H9 (cell line): Measurements from ENCODE around the gene CDH13. TPM values are rescaled to one million over a fixed set of nuclear protein-coding genes. Genes with fewer than 3 reads are reported as not detected.

Experiments
- DNase-seq: peaks from one replicate; pipeline ENCODE4 v3.0.0-alpha.2; 2017
- H2AFZ ChIP-seq: one replicate; pipeline ENCODE4 v1.6.1; 2013; ENCODE audit warnings: mild to moderate bottlenecking, low read length, control low read depth, moderate library complexity
- H2AK5ac ChIP-seq: 2 replicates; pipeline ENCODE4 v1.6.1; 2013; ENCODE audit warnings: low read length, control low read depth, mixed read lengths; ENCODE audit not compliant: insufficient read length
- H2BK120ac ChIP-seq: one replicate; pipeline ENCODE4 v1.6.1; 2013; ENCODE audit warnings: low read depth, mild to moderate bottlenecking, low read length, control low read depth, inconsistent platforms; ENCODE audit not compliant: poor library complexity, severe bottlenecking
- H2BK12ac ChIP-seq: 2 replicates; pipeline ENCODE4 v1.6.1; 2013; ENCODE audit warnings: low read length, control low read depth, mixed read lengths, low read depth; ENCODE audit not compliant: insufficient read length
- H2BK15ac ChIP-seq: 2 replicates; pipeline ENCODE4 v1.6.1; 2013; ENCODE audit warnings: low read depth, low read length, control low read depth
- H2BK20ac ChIP-seq: one replicate; pipeline ENCODE4 v1.6.1; 2013; ENCODE audit warnings: low read depth, mild to moderate bottlenecking, low read length, control low read depth, inconsistent platforms; ENCODE audit not compliant: poor library complexity, severe bottlenecking
- H2BK5ac ChIP-seq: 2 replicates; pipeline ENCODE4 v1.6.1; 2013; ENCODE audit warnings: low read length, control low read depth, mixed read lengths; ENCODE audit not compliant: insufficient read length
- H3K14ac ChIP-seq: 2 replicates; pipeline ENCODE4 v1.6.1; 2013; ENCODE audit warnings: low read length, control low read depth; ENCODE audit not compliant: insufficient read depth
- H3K18ac ChIP-seq: 2 replicates; pipeline ENCODE4 v1.6.1; 2013; ENCODE audit warnings: low read depth, mild to moderate bottlenecking, mixed read lengths, low read length, control low read depth; ENCODE audit not compliant: insufficient read length
- H3K23ac ChIP-seq: 2 replicates; pipeline ENCODE4 v1.6.1; 2013; ENCODE audit warnings: low read length, control low read depth, mixed read lengths, low read depth; ENCODE audit not compliant: insufficient read length
- H3K23me2 ChIP-seq: 2 replicates; pipeline ENCODE4 v1.6.1; 2013; ENCODE audit warnings: low read depth, mild to moderate bottlenecking, mixed read lengths, low read length, control low read depth; ENCODE audit not compliant: insufficient read length, poor library complexity, severe bottlenecking
- H3K27ac ChIP-seq: 2 replicates; pipeline ENCODE4 v1.5.1; 2013; ENCODE audit warnings: low read length, control low read depth, mixed read lengths, low read depth; ENCODE audit not compliant: insufficient read length
- H3K27me3 ChIP-seq: 2 replicates; pipeline ENCODE4 v1.6.1; 2013; ENCODE audit warnings: low read length, control low read depth, inconsistent platforms; ENCODE audit not compliant: insufficient read depth
- H3K4ac ChIP-seq: 2 replicates; pipeline ENCODE4 v1.6.1; 2013; ENCODE audit warnings: low read depth, mild to moderate bottlenecking, control low read depth, inconsistent platforms, low read length, moderate library complexity
- H3K4me1 ChIP-seq: 2 replicates; pipeline ENCODE4 v1.6.1; 2013; ENCODE audit warnings: low read length, control low read depth, inconsistent platforms; ENCODE audit not compliant: insufficient read depth
- H3K4me2 ChIP-seq: 2 replicates; pipeline ENCODE4 v1.6.1; 2013; ENCODE audit warnings: low read length, control low read depth, mixed read lengths; ENCODE audit not compliant: insufficient read length, insufficient read depth
- H3K56ac ChIP-seq: 2 replicates; pipeline ENCODE4 v1.6.1; 2013; ENCODE audit warnings: low read depth, mild to moderate bottlenecking, mixed read lengths, low read length, control low read depth; ENCODE audit not compliant: insufficient read length
- H3K79me1 ChIP-seq: 2 replicates; pipeline ENCODE4 v1.6.1; 2013; ENCODE audit warnings: low read depth, mild to moderate bottlenecking, moderate library complexity, low read length, control low read depth, inconsistent platforms; ENCODE audit not compliant: insufficient read depth, poor library complexity, severe bottlenecking
- H3K79me2 ChIP-seq: 2 replicates; pipeline ENCODE4 v1.6.1; 2013; ENCODE audit warnings: low read length, control low read depth, inconsistent platforms; ENCODE audit not compliant: insufficient read depth
- H3K9ac ChIP-seq: 2 replicates; pipeline ENCODE4 v1.6.1; 2013; ENCODE audit warnings: low read length, control low read depth, mixed read lengths; ENCODE audit not compliant: insufficient read length; ENCODE audit errors: extremely low read depth
- H3K9me3 ChIP-seq: one replicate; pipeline ENCODE4 v1.6.1; 2013; ENCODE audit warnings: low read depth, low read length, inconsistent platforms; ENCODE audit not compliant: control insufficient read depth
- H3T11ph ChIP-seq: one replicate; pipeline ENCODE4 v1.6.1; 2013; ENCODE audit warnings: mild to moderate bottlenecking, low read length, control low read depth, inconsistent platforms
- H4K20me1 ChIP-seq: one replicate; pipeline ENCODE4 v1.6.1; 2013; ENCODE audit not compliant: control insufficient read depth, insufficient read length, insufficient read depth
- H4K5ac ChIP-seq: 2 replicates; pipeline ENCODE4 v1.6.1; 2013; ENCODE audit warnings: low read depth, mild to moderate bottlenecking, mixed read lengths, low read length, control low read depth; ENCODE audit not compliant: insufficient read length
- H4K8ac ChIP-seq: replicated peaks from 2 replicates; pipeline ENCODE4 v1.6.1; 2013; ENCODE audit warnings: low read length, control low read depth, mixed read lengths, low read depth; ENCODE audit not compliant: insufficient read length
- H4K91ac ChIP-seq: 2 replicates; pipeline ENCODE4 v1.6.1; 2013; ENCODE audit warnings: low read depth, mild to moderate bottlenecking, moderate library complexity, mixed read lengths, low read length, control low read depth; ENCODE audit not compliant: insufficient read length
- H3K27ac Mint-ChIP-seq, 3 experiments: 2 replicates in 2 of 3; 3 replicates in 1 of 3; pipeline ENCODE4 v1.8.0; 2020 to 2021; ENCODE audit warnings: mixed read lengths in 3 of 3, mild to moderate bottlenecking in 1 of 3, moderate library complexity in 1 of 3
- H3K27me3 Mint-ChIP-seq: 2 replicates; pipeline ENCODE4 v1.8.0; 2021; ENCODE audit warnings: low read depth, mild to moderate bottlenecking, moderate library complexity, mixed read lengths
- H3K36me3 Mint-ChIP-seq, 3 experiments: 2 replicates in 2 of 3; 3 replicates in 1 of 3; pipeline ENCODE4 v1.8.0; 2020 to 2021; ENCODE audit warnings: low read depth in 3 of 3, mixed read lengths in 3 of 3; ENCODE audit not compliant: insufficient read depth in 1 of 3
- H3K4me1 Mint-ChIP-seq, 2 experiments: 2 replicates each; pipeline ENCODE4 v1.8.0; 2020; ENCODE audit warnings: mixed read lengths in 2 of 2
- H3K4me3 Mint-ChIP-seq, 2 experiments: 2 replicates in 1 of 2; 3 replicates in 1 of 2; pipeline ENCODE4 v1.8.0; 2020 to 2021; ENCODE audit warnings: mild to moderate bottlenecking in 2 of 2, mixed read lengths in 2 of 2, moderate library complexity in 1 of 2
- H3K9me3 Mint-ChIP-seq, 2 experiments: 2 replicates in 1 of 2; 3 replicates in 1 of 2; pipeline ENCODE4 v1.8.0; 2020; ENCODE audit warnings: mild to moderate bottlenecking in 2 of 2, mixed read lengths in 2 of 2, moderate library complexity in 1 of 2
- CTCF ChIP-seq: fragments of 200-600 bp; sonication (generic); conservative IDR thresholded peaks from 3 replicates; pipeline ENCODE4 v1.8.0; 2021; ENCODE audit warnings: antibody characterized with exemption, mild to moderate bottlenecking
- total RNA-seq: library from RNA; stranded (reverse); gene quantifications from 2 replicates; pipeline ENCODE4 v1.2.1, GENCODE V29; 2021

CDH13 gene
- total RNA-seq, 1 experiment from 2014 or later: 1.5 TPM

- Histone ChIP-seq H2BK15ac (no peak overlapping the region), H3K14ac (no peak overlapping the region), H3K9me3 (no peaks in the 10 kb centered on the region), H3K18ac (no peak overlapping the region), H3K4me2 (no peak overlapping the region), H4K8ac (no peak overlapping the region), H3K27me3 (no peaks in the 10 kb centered on the region), H3K9ac (no peak overlapping the region), H2AK5ac (no peak overlapping the region), H4K5ac (no peak overlapping the region), H2BK12ac (no peak overlapping the region), H3K23me2 (no peaks in the 10 kb centered on the region), H3K27ac (no peak overlapping the region), H4K20me1 (no peaks in the 10 kb centered on the region), H2BK20ac (no peak overlapping the region), H3K4me1 (no peaks in the 10 kb centered on the region), H4K91ac (no peak overlapping the region), H2BK120ac (no peak overlapping the region), H3K79me1 (no peaks in the 10 kb centered on the region), H3K56ac (no peak overlapping the region), H2AFZ (no peak overlapping the region), H3K4ac (no peak overlapping the region), H3K79me2 (no peaks in the 10 kb centered on the region), H3K23ac (no peak overlapping the region), H3T11ph (no peak overlapping the region), H2BK5ac (no peak overlapping the region)
- no peaks in the 10 kb centered on the region for H3K4me1 Mint-ChIP-seq
- no peak for DNase-seq
- no peak overlapping the region for H3K27ac Mint-ChIP-seq
- TF ChIP-seq CTCF: no peak
- no peaks in the 10 kb centered on the region; a peak in 1 of 5 replicates for H3K9me3 Mint-ChIP-seq
- H3K4me3 Mint-ChIP-seq: no peak overlapping the region
- no peaks in the 10 kb centered on the region for H3K36me3 Mint-ChIP-seq
- peaks cover 13% of the 10 kb centered on the region for H3K27me3 Mint-ChIP-seq
Measured at GRCh38 chr16:83298541-83298940, 671.8 kb downstream of the CDH13 start.
